GM18870 (cell line): ENCODE measurements around the gene TNFRSF4.

Experiments
- ATAC-seq: cut with Tn5 transposase; IDR thresholded peaks from one replicate; pipeline ENCODE4 v1.9.1; 2021; ENCODE audit warnings: moderate library complexity; ENCODE audit not compliant: unreplicated experiment

The TNFRSF4 gene

DNA sequence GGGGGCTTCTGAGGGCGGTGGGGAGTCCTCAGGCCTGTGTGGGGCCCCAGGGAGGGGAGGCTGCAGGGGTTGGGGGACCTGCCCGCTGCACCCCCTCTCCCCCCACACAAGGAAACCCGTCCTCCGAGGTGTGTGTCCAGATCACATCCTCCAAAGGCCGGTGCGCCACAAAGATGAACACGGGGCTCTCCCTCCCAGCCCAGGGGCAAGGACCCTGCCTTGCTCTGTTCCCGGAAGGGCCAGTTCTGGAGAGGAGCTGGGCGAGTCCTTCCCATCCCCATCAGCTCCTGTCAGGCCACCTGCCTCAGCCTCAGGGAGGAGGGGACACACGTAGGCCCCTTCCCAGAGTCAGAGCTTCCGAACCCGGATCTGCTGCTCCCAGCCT lies 42.8 kb downstream of the TNFRSF4 start:
- no peak for ATAC-seq

GRCh38 chr1:1170215-1171091 lies 43.5 kb downstream of the TNFRSF4 start:
- no peak for ATAC-seq

DNA sequence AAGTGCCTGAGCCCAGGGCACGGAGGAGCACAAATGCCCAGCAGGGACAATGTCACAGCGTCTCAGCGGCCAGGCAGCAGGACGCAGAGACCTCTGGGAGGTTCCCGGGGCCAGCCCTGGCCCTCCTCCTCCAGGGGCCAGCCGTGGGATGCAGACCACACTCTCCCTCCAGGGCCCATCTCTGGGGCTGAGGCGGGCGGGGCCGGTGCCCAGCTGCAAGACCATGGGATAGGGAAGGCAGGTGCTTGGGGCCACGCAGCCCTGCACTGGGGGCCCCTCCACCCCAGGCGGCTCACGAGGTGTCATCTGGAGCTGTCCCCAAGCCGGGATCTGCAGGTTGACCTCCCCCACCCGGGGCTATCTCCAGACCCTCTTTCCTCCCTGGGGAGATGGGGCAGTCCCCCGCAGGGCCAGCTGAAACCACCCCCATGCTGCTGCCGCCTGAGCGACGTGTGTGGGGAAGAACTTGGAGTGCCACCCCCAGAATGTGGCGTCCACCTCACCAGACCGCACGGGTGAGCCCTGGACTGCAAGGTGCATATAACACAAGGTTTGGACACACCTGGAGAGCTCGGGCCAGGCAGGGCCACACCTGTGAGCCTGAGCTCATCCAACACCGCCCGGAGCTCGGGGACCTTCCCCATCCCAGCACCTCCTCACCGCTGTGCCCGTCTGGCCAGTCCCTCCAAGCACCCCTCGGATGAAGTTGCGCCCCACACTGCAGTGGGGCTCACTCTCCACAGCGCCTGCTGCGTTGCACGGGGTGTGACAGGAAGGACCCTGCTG lies 44.3 kb downstream of the TNFRSF4 start:
- no peak for ATAC-seq

GRCh38 chr1:1168451-1169411 lies 45.2 kb downstream of the TNFRSF4 start:
- no peak for ATAC-seq

DNA sequence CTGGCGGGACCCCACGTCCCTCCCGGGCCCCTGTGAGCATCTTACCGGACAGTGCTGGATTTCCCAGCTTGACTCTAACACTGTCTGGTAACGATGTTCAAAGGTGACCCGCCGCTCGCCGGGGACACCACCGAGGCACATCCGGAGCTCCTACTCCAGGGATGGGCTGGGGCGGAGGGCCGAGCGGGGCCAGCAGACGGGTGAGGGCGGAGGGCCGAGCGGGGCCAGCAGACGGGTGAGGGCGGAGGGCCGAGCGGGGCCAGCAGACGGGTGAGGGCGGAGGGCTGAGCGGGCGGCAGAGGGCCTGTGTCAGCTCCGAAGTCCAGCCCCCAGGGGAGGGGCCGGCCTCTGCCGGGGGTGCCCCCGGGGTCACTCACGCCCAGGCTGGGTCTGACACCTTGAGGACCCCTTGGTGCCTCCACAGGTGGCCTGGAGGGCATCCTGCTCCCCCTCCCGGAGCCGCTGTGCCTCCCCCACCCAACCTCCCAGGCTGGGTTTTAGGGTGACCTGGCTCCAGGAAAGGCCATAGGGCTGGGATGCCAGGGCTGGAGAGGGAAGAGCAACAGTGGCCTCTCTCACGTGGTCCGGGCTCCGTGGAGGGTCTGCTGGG lies 46.0 kb downstream of the TNFRSF4 start:
- ATAC-seq, result no peak

DNA sequence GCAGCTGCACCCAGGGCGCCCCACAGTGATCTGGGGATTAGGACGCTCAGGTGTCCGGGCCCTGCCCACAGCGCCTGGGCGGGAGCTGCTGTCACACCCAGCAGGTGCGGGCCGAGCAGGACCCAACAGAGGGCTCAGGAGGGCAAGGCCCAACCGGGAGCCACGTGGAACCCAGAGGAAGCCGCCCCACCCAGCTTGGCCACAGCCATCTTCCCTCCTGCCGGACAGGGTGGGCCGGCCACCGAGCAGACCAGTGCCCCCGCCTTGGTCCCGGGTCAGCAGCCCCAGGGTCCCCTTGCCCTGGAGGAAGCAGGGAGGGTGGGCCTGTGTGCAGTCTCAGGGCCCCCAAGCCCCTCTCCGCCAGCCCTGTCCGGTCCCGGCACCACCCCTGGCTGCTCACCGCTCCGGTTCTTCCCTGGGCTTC lies 46.5 kb downstream of the TNFRSF4 start:
- no peak for ATAC-seq

DNA sequence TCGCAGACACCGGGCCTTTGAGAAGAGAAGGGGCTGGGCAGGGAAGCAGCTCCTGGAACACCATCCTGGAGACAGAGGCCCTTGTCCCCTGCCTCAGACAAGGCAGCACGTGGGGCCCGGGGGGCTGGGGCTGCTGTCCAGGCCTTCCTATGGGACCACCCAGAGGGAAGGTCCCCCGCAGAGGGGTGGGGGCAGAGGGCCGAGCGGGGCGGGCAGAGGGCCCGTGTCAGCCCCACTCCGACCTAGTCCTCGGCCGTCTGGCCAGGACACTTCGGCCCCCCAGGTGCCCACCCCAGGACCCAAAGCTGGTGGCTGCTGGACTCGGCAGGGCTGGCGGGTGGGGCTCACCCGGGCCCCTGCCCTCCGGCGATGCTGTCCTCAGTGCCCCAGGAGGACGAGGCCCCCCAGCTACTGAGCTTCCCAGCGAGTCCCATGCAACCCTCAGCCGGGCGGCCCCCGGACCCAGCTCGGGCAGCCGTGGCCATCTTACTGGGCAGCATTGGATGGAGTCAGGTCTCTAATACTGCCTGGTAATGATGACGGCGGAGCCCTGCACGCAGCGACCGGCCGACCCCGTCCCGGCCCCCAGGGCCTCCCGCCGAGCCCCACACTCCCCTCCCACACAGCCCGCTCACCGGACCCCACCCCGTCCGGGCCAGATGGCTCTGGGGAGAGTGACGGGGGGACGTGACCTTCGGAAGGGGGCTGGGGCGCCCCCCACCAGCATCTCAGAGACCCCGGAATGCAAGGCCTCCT lies 47.1 kb downstream of the TNFRSF4 start:
- no peak for ATAC-seq

DNA sequence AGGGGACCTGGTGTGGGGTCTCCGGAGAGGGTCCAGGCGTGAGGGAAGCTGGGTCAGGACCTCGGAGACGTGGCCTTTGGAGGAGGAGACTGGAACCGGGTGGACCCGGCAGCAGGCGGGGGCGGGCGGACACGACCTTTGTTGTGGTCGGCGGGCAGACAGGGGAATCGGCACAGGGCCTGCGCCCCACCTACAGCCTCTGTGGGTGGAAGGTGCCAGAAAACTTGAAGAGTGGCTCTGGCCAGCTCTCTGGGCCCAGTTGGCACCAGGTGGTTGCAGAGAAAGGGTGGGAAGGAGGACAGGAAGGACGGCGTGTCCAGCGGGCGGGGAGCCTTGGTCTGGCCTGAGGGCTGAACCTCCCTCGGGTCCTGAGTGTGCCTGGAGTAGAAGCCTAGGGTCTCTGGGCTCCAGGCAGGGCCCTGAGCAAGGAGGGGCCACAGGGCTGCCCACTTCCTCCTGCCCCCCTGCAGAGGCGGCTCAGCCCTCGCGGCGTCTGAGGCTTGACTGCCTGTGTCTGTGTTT lies 48.0 kb downstream of the TNFRSF4 start:
- ATAC-seq, result no peak

DNA sequence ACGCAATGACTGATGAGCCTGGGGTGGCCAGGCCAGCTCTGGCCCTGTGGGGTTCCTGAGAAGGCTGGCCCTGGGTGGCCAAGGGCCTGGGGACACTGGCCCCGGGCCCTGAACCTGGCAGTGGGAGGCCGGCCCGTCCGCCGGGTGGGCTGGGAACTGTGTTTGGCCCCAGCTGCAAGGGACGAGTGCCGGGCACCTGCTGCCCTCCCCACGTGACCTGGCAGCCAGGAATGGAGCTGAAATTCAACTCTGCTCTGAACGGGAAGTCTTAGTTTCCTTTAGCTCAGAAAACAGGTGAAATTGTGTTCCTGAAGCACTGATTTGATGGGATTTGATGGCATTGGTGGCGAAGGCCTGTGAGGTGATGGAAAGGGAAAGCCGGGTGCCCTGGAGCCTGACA lies 48.5 kb downstream of the TNFRSF4 start:
- no peak for ATAC-seq

DNA sequence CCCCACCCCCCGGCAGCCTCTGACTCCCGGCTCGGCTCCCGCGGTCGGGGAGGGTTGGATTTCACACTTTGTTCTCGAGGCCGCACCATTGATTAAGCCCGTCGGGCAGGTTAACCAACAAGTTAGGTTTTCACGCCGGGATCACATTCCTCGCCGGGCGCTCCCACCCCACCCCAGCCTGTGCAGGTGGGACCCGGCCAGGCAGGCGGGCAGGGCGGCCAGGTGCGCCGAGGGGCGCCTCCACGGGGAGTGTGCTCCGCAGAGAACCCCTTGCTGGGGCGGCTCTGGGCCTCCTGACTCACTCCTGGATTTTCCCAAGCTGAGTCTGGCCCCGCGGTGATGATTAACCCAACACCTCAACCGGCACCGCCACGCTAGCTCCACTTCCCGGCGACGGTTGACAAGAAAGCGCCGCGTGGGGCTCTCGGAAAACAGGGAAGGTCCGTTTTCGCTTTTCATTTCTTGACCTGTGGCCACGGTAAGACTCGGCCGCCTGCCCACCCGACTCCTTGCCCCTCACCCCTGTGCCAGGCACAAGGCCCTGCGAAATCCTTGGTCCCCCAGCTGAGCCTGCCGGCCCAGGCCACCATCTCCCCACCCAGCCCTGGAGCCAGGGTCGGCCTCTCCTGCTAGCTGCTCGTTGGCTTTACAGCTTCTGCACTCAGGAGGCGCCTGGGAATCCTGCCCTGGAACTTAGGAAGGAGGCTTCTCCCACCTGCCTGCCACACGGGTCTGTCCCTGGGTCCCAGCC lies 49.1 kb downstream of the TNFRSF4 start:
- no peak for ATAC-seq

DNA sequence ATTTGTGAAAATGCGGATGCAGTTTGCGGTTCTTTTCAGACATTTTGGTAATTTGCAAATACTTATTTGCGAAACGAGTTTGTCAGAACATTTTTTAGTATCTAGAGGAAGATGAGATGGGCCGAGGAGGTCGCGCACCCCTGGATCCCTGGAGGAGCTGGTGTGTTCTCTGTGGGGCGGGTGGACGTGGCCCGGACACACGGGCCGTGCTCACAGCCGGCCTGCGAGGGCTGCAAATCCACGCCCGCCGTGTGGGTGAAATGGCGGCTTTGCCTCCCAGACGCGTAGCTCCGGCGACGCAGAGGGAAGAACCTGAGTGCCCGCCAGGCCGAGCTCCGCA lies 49.6 kb downstream of the TNFRSF4 start:
- no peak for ATAC-seq

DNA sequence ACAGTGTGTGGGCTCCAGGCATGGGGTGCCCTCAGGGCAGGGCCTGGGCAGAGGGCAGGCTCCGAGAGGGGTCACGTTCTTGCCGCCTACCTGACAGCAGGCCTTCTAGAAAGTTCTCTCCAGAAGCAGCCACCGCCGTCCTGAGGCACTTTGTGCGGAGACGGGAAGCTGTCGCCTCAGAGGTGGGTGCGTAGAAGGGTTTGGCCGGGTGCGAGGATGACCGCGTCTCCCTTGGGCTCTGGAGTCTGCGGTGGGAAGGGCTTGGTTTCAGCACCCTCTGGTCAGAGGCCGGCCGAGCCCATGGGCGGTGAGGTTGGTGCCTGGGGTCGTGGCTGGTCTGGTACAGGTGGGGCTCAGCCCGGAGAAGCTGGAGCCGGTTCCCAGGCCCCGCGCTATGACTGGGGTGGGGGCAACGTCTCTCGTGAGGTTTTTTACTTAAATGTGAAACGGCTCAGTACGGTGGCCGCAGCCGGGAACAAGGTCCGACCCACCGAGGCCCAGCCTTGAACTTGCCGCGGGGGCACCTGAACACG lies 50.3 kb downstream of the TNFRSF4 start:
- ATAC-seq, result no peak

DNA sequence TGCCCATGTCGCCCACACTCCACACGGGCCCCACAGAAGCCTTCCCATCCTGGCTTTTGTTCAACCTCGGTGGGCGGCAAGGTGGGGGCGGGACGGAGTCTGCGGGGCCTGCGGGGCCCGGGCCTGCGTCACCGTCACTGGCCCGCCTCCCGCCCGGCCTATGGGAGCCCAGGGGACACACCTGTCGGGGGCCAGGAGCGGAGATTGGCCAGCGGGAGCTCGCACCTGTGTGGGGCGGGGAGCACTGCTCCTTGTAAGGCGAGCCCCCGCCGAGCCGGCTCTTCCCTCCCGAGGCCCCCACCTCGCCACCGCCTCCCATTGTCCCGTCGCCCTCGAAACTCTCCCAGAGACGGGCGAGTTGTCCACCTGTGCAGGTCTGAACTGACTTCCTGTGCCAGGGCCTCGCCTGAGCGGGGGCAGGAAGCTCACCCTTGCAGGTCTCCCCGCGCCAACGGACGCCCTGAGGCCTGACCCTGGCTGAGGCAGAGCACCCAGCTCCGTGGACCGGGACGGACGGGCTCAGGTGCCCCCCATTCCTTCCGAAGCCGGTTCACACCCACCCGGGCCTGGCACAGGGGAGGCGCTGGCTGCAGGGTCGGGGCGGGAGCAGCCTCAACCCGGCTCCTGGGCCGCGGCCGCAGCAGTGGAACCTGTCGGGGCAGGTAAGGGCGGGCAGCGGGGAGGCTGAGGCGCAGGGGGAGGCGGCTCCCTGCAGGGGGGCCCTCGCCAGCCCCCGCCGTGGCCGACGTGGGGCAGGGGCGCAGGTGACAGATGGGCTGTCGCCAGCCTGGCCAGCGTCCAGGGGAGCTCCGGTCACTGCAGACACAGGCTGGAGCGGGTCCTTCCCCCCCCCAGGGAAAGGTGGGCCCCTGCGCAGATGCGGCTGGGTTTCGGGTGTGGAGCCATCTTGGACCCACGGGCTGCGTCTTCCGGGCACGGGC lies 51.1 kb downstream of the TNFRSF4 start:
- ATAC-seq, result no peak

DNA sequence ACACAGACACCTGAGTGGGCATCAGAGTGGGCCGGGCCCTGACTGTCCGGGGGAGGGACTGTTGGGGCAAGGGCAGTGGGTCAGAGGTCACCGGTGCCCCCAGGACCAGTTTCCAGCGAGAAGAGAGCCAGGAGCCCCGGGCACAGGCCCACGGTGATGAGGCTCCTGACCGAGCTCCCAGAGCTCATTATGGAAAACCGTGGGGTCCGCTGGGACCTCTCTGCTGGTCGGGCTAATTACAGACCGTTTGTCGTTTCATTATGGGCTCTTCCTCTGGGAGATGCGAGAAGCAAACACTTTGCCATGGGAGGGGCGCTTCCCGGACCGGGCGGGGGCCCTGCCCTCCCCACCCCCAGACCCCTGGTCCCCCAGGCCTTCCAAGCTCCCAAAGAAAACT lies 52.3 kb downstream of the TNFRSF4 start:
- ATAC-seq, result no peak
